ENCODE measurements around the gene UBE2F. TPM values are rescaled to one million over a fixed set of nuclear protein-coding genes. Genes with fewer than 3 reads are reported as not detected.
A peak's percentile ranks its signal among the peaks of the same experiment; 100 is the strongest.

Gene UBE2F
- polyA plus RNA-seq, 1 of the 3 experiments (the other 2 are of a cell fraction) = 56.9 TPM

GRCh38 chr2:238081561-238081960 is 114.7 kb downstream of the UBE2F start:
- Histone ChIP-seq H3F3A (replicated peaks; ENCODE audit: insufficient read depth) (no peaks in the 10 kb centered on the region), H3K36me3 (replicated peaks in 1 of 2; ENCODE audit: control insufficient read depth in 1 of 2, insufficient read depth in 2 of 2, low read length in 1 of 2) (peaks cover 37 to 50% of the 10 kb centered on the region in 2 experiments), H3K27ac (ENCODE audit: low read depth in 2 of 2, low read length in 1 of 2) (peak overlapping the region in 1 of 2 experiments; percentile 40; a peak in 1 of 4 replicates), H3K79me2 (ENCODE audit: insufficient read depth) (no peaks in the 10 kb centered on the region), H3K27me3 (ENCODE audit: insufficient read depth) (no peaks in the 10 kb centered on the region), H3K9me2 (no peaks in the 10 kb centered on the region), H3K4me3 (ENCODE audit: low read depth in 2 of 2, low read length in 1 of 2) (no peak overlapping the region), H4K20me1 (ENCODE audit: insufficient read depth) (no peaks in the 10 kb centered on the region), H2AFZ (ENCODE audit: low read depth) (no peak overlapping the region), H3K9ac (no peak overlapping the region), H3K4me1 (ENCODE audit: control insufficient read depth in 1 of 2, insufficient read depth in 2 of 2, low read depth in 1 of 2, low read length in 1 of 2) (peaks cover 0 to 10% of the 10 kb centered on the region in 2 experiments; a peak in 1 of 4 replicates), H3K9me3 (no peaks in the 10 kb centered on the region), H3K4me2 (no peak overlapping the region)
- DNase-seq = no peak
- ChIA-PET CTCF (interaction anchor here (0.7 to 1.0 kb wide), 2 partner anchors 158 to 263 kb away, joined by 3 read pairs; no protein-coding TSS in a partner anchor), POLR2A (interaction anchor here (1.4 kb wide), 1 partner anchor 20 kb away, joined by 3 read pairs; the partner anchor contains the start of gene SCLY)
- TF ChIP-seq, protein P1, sequence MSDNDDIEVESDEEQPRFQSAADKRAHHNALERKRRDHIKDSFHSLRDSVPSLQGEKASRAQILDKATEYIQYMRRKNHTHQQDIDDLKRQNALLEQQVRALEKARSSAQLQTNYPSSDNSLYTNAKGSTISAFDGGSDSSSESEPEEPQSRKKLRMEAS (IDR thresholded peaks at IDR 0.05; ENCODE audit: low read depth) = no peak
- TF ChIP-seq SIN3A (IDR thresholded peaks at IDR 0.05; ENCODE audit: borderline replicate concordance, low read depth, low read length) = no peak
- TF ChIP-seq TAF1 (IDR thresholded peaks at IDR 0.05; ENCODE audit: borderline replicate concordance, low read depth, low read length) = no peak
- TF ChIP-seq, protein P2, sequence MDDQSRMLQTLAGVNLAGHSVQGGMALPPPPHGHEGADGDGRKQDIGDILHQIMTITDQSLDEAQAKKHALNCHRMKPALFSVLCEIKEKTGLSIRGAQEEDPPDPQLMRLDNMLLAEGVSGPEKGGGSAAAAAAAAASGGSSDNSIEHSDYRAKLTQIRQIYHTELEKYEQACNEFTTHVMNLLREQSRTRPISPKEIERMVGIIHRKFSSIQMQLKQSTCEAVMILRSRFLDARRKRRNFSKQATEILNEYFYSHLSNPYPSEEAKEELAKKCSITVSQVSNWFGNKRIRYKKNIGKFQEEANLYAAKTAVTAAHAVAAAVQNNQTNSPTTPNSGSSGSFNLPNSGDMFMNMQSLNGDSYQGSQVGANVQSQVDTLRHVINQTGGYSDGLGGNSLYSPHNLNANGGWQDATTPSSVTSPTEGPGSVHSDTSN (IDR thresholded peaks at IDR 0.05) = no peak
- TF ChIP-seq EZH2phosphoT487 (IDR thresholded peaks at IDR 0.05; ENCODE audit: borderline replicate concordance, low read depth) = no peak
- no peak for TF ChIP-seq IRF3 (IDR thresholded peaks at IDR 0.05; ENCODE audit: low read depth, low read length)
- TF ChIP-seq, protein P3, sequence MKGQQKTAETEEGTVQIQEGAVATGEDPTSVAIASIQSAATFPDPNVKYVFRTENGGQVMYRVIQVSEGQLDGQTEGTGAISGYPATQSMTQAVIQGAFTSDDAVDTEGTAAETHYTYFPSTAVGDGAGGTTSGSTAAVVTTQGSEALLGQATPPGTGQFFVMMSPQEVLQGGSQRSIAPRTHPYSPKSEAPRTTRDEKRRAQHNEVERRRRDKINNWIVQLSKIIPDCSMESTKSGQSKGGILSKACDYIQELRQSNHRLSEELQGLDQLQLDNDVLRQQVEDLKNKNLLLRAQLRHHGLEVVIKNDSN (IDR thresholded peaks at IDR 0.05; ENCODE audit: borderline replicate concordance, low read depth) = no peak
- TF ChIP-seq POLR2AphosphoS5 (IDR thresholded peaks at IDR 0.05; ENCODE audit: low read depth, low read length) = no peak
- WGBS (ENCODE audit: low lambda C conversion rate) = 92% methylated on average over 9 of the region's 16 CpGs

DNA sequence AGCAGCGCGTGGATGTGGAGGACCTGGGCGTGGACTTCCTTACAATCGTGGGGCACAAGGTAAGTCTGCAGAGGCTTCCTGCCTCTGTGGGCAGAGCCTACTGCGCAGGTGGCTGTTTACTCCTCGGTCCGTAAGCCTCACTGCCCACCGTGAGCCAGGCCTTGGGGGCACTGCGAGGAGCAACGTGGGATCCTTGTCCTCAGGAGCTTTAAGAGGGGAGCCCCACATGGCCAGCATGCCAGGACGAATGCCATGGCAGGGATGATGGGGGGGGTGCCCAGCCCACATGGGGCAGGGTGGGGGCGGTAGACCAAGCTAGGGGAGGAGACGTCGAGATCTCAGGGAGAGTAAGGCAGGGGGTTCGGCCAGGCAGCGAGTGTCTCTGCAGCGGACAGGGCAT is 115.3 kb downstream of the UBE2F start:
- Histone ChIP-seq H4K20me1 (ENCODE audit: insufficient read depth) (no peaks in the 10 kb centered on the region), H3K27me3 (ENCODE audit: insufficient read depth) (no peaks in the 10 kb centered on the region), H3K4me1 (ENCODE audit: control insufficient read depth in 1 of 2, insufficient read depth in 2 of 2, low read depth in 1 of 2, low read length in 1 of 2) (peaks cover 0 to 10% of the 10 kb centered on the region in 2 experiments; a peak in 1 of 4 replicates), H3K27ac (ENCODE audit: low read depth in 2 of 2, low read length in 1 of 2) (no peak overlapping the region; a peak in 1 of 4 replicates), H2AFZ (ENCODE audit: low read depth) (no peak overlapping the region), H3K4me2 (no peak overlapping the region), H3K79me2 (ENCODE audit: insufficient read depth) (no peaks in the 10 kb centered on the region), H3F3A (replicated peaks; ENCODE audit: insufficient read depth) (no peaks in the 10 kb centered on the region), H3K9me2 (no peaks in the 10 kb centered on the region), H3K4me3 (ENCODE audit: low read depth in 2 of 2, low read length in 1 of 2) (no peak overlapping the region), H3K9me3 (no peaks in the 10 kb centered on the region), H3K36me3 (replicated peaks in 1 of 2; ENCODE audit: control insufficient read depth in 1 of 2, insufficient read depth in 2 of 2, low read length in 1 of 2) (peaks cover 33 to 45% of the 10 kb centered on the region in 2 experiments), H3K9ac (no peak overlapping the region)
- no peak for TF ChIP-seq GABPA (IDR thresholded peaks at IDR 0.05; ENCODE audit: low read depth)
- TF ChIP-seq, protein P4, sequence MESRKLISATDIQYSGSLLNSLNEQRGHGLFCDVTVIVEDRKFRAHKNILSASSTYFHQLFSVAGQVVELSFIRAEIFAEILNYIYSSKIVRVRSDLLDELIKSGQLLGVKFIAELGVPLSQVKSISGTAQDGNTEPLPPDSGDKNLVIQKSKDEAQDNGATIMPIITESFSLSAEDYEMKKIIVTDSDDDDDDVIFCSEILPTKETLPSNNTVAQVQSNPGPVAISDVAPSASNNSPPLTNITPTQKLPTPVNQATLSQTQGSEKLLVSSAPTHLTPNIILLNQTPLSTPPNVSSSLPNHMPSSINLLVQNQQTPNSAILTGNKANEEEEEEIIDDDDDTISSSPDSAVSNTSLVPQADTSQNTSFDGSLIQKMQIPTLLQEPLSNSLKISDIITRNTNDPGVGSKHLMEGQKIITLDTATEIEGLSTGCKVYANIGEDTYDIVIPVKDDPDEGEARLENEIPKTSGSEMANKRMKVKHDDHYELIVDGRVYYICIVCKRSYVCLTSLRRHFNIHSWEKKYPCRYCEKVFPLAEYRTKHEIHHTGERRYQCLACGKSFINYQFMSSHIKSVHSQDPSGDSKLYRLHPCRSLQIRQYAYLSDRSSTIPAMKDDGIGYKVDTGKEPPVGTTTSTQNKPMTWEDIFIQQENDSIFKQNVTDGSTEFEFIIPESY (IDR thresholded peaks at IDR 0.05; ENCODE audit: borderline replicate concordance, low read depth) = no peak
- TF ChIP-seq MXI1 (IDR thresholded peaks at IDR 0.05; ENCODE audit: low read depth, low read length) = no peak
- TF ChIP-seq TCF12 (IDR thresholded peaks at IDR 0.05) = no peak
- TF ChIP-seq MEF2A (IDR thresholded peaks at IDR 0.05; ENCODE audit: borderline replicate concordance, low read depth) = no peak
- TF ChIP-seq RXRA (IDR thresholded peaks at IDR 0.05; ENCODE audit: borderline replicate concordance, low read depth) = no peak
- 97% methylated on average over 11 of the region's 17 CpGs for WGBS (ENCODE audit: low lambda C conversion rate)
- ChIA-PET POLR2A (no interaction called here), CTCF (interaction anchor here (1.0 to 1.1 kb wide), 2 partner anchors 127 to 159 kb away, joined by 3 read pairs; no protein-coding TSS in a partner anchor)
- DNase-seq = no peak
